OCI-LY1 (cell line): ENCODE measurements around the gene ALDH3A1.

ENCODE experiments used
- H2AFZ ChIP-seq: fragments of 200-600 bp; sonication (generic), shearing (Covaris generic); 2 replicates; pipeline ENCODE4 v1.6.0; 2014; ENCODE audit warnings: antibody characterized with exemption, mild to moderate bottlenecking, low read length
- H3F3A ChIP-seq: fragments of 200-600 bp; sonication (generic), shearing (Covaris generic); 2 replicates; pipeline ENCODE4 v1.6.0; 2014; ENCODE audit warnings: mild to moderate bottlenecking, antibody characterized with exemption, low read length, moderate library complexity; ENCODE audit not compliant: insufficient read depth
- H3K27ac ChIP-seq: fragments of 200-600 bp; sonication (generic); 2 replicates; pipeline ENCODE4 v1.5.1; 2014; ENCODE audit warnings: low read length, mixed run types, mild to moderate bottlenecking, low read depth; ENCODE audit not compliant: poor library complexity, severe bottlenecking
- H3K27me3 ChIP-seq: fragments of 200-600 bp; sonication (generic); 2 replicates; pipeline ENCODE4 v1.6.0; 2014; ENCODE audit warnings: antibody characterized with exemption, mild to moderate bottlenecking, low read length, moderate library complexity; ENCODE audit not compliant: insufficient read depth
- H3K36me3 ChIP-seq: fragments of 200-600 bp; sonication (generic); 2 replicates; pipeline ENCODE4 v1.6.1; 2014; ENCODE audit warnings: mild to moderate bottlenecking, antibody characterized with exemption, low read length, moderate library complexity, mixed read lengths; ENCODE audit not compliant: insufficient read depth
- H3K4me1 ChIP-seq: fragments of 200-600 bp; sonication (generic); 2 replicates; pipeline ENCODE4 v1.5.1; 2014; ENCODE audit warnings: mild to moderate bottlenecking, low read length, moderate library complexity; ENCODE audit not compliant: insufficient read depth, severe bottlenecking
- H3K4me2 ChIP-seq: fragments of 200-600 bp; sonication (generic), shearing (Covaris generic); 2 replicates; pipeline ENCODE4 v1.6.1; 2014; ENCODE audit warnings: low read length
- H3K4me3 ChIP-seq: fragments of 200-600 bp; sonication (generic); 2 replicates; pipeline ENCODE4 v1.5.1; 2014; ENCODE audit warnings: low read length, low read depth, mild to moderate bottlenecking, mixed read lengths; ENCODE audit not compliant: poor library complexity, severe bottlenecking
- H3K79me2 ChIP-seq: fragments of 200-600 bp; shearing (Covaris generic); 2 replicates; pipeline ENCODE4 v1.6.1; 2016; ENCODE audit warnings: mixed run types, low read length, mixed read lengths; ENCODE audit not compliant: insufficient read depth
- H3K9ac ChIP-seq: fragments of 200-600 bp; sonication (generic), shearing (Covaris generic); 2 replicates; pipeline ENCODE4 v1.6.1; 2014; ENCODE audit warnings: mild to moderate bottlenecking, low read length, mixed read lengths
- H3K9me2 ChIP-seq: fragments of 200-600 bp; sonication (generic), shearing (Covaris generic); 2 replicates; pipeline ENCODE4 v1.6.1; 2014; ENCODE audit warnings: low read depth, mild to moderate bottlenecking, low read length, mixed read lengths
- H3K9me3 ChIP-seq: fragments of 200-600 bp; shearing (Covaris generic); 2 replicates; pipeline ENCODE4 v1.6.1; 2014; ENCODE audit warnings: low read length, mixed read lengths
- H4K20me1 ChIP-seq: fragments of 200-600 bp; sonication (generic), shearing (Covaris generic); 2 replicates; pipeline ENCODE4 v1.6.0; 2016; ENCODE audit warnings: mild to moderate bottlenecking, low read length; ENCODE audit not compliant: insufficient read depth
- CTCF ChIP-seq: fragments of 200-600 bp; sonication (generic), shearing (Covaris generic); IDR thresholded peaks from 2 replicates; pipeline ENCODE4 v1.5.1; 2017; ENCODE audit warnings: mild to moderate bottlenecking, antibody characterized with exemption, low read length, moderate library complexity, mixed read lengths
- EZH2 ChIP-seq: fragments of 200-600 bp; sonication (generic), shearing (Covaris generic); IDR thresholded peaks from 2 replicates; pipeline ENCODE4 v1.8.0; 2017; ENCODE audit warnings: borderline replicate concordance, mixed run types, mild to moderate bottlenecking, antibody characterized with exemption, low read length, moderate library complexity, mixed read lengths

Gene ALDH3A1

GRCh38 chr17:19752216-19753050, 4.3 kb upstream of the ALDH3A1 start:
- Histone ChIP-seq H3K27me3 (no peaks in the 10 kb centered on the region), H3K4me2 (no peak overlapping the region), H3K9me2 (no peaks in the 10 kb centered on the region), H3K4me3 (no peak overlapping the region), H3K4me1 (peaks cover 6% of the 10 kb centered on the region), H4K20me1 (no peaks in the 10 kb centered on the region), H3K27ac (no peak overlapping the region), H3K9ac (no peak overlapping the region), H3K79me2 (no peaks in the 10 kb centered on the region), H2AFZ (no peak overlapping the region), H3F3A (no peaks in the 10 kb centered on the region), H3K9me3 (no peaks in the 10 kb centered on the region), H3K36me3 (no peaks in the 10 kb centered on the region)
- TF ChIP-seq EZH2 = no peak
- no peak for TF ChIP-seq CTCF

GRCh38 chr17:19750835-19751234, 2.7 kb upstream of the ALDH3A1 start:
- H3K4me3 ChIP-seq = no peak overlapping the region
- H3F3A ChIP-seq = no peaks in the 10 kb centered on the region
- no peaks in the 10 kb centered on the region for H3K79me2 ChIP-seq
- H3K9ac ChIP-seq = no peak overlapping the region
- H2AFZ ChIP-seq = no peak overlapping the region
- no peaks in the 10 kb centered on the region for H3K27me3 ChIP-seq
- no peaks in the 10 kb centered on the region for H3K36me3 ChIP-seq
- H4K20me1 ChIP-seq = no peaks in the 10 kb centered on the region
- H3K27ac ChIP-seq = no peak overlapping the region
- no peaks in the 10 kb centered on the region for H3K9me3 ChIP-seq
- H3K4me1 ChIP-seq = peaks cover 6% of the 10 kb centered on the region
- H3K4me2 ChIP-seq = no peak overlapping the region
- TF ChIP-seq EZH2 (no peak), CTCF (no peak)
- no peaks in the 10 kb centered on the region for H3K9me2 ChIP-seq

- Histone ChIP-seq H3K9me2 (no peaks in the 10 kb centered on the region), H3K27ac (no peak overlapping the region), H3K9ac (no peak overlapping the region), H3K4me3 (no peak overlapping the region), H3K27me3 (no peaks in the 10 kb centered on the region), H3K4me2 (no peak overlapping the region), H3K9me3 (no peaks in the 10 kb centered on the region), H3K4me1 (peaks cover 6% of the 10 kb centered on the region), H2AFZ (no peak overlapping the region), H3F3A (no peaks in the 10 kb centered on the region), H3K79me2 (no peaks in the 10 kb centered on the region), H4K20me1 (no peaks in the 10 kb centered on the region), H3K36me3 (no peaks in the 10 kb centered on the region)
- TF ChIP-seq EZH2 (no peak), CTCF (no peak)
These were observed 2.0 kb upstream of the ALDH3A1 start for GRCh38 chr17:19750020-19750572.
